Activated CD8-positive, alpha-beta T cell treated with anti-CD3 and anti-CD28 coated beads for 36 hours (primary cell): ENCODE results near the gene COBLL1. TPM values are rescaled to one million over a fixed set of nuclear protein-coding genes. Genes with fewer than 3 reads are reported as not detected.

Experiments
- ATAC-seq: fragments of 200-7000 bp; cut with Tn5 transposase; one replicate; pipeline ENCODE4 v1.10.0; 2021; ENCODE audit warnings: mild to moderate bottlenecking, moderate library complexity
- CTCF ChIA-PET: fragments of 350-600 bp; sonication (Branson Sonifier 250); formaldehyde crosslinking; loops from one replicate; lab custom pipeline; 2021; ENCODE audit warnings: antibody characterized with exemption; lab: Charles Lee
- POLR2A ChIA-PET: fragments of 350-600 bp; sonication (Branson Sonifier 250); formaldehyde crosslinking; loops from one replicate; lab custom pipeline; 2021; ENCODE audit warnings: antibody characterized with exemption; lab: Charles Lee
- DNase-seq: peaks from one replicate; pipeline ENCODE4 v3.0.0-alpha.2; 2020
- H3K27ac Mint-ChIP-seq: one replicate; pipeline ENCODE4 v1.8.0; 2021; ENCODE audit warnings: mild to moderate bottlenecking, mixed read lengths
- H3K27me3 Mint-ChIP-seq: one replicate; pipeline ENCODE4 v1.8.0; 2021; ENCODE audit warnings: mixed read lengths
- H3K36me3 Mint-ChIP-seq: one replicate; pipeline ENCODE4 v1.8.0; 2021; ENCODE audit warnings: low read depth, mixed read lengths
- H3K4me1 Mint-ChIP-seq: one replicate; pipeline ENCODE4 v1.8.0; 2021; ENCODE audit warnings: low read depth, mixed read lengths
- H3K4me3 Mint-ChIP-seq: one replicate; pipeline ENCODE4 v1.8.0; 2021; ENCODE audit warnings: mild to moderate bottlenecking, moderate library complexity, mixed read lengths
- H3K9me3 Mint-ChIP-seq: one replicate; pipeline ENCODE4 v1.8.0; 2021; ENCODE audit warnings: mixed read lengths
- intact Hi-C: fragments of 100-400 bp; cut with micrococcal nuclease; formaldehyde crosslinking; loops from one replicate; pipeline ENCODE4 v1.10.0; 2022
- total RNA-seq, 2 experiments: library from RNA; stranded (reverse); gene quantifications; one replicate each; pipeline ENCODE4 v1.2.3, GENCODE V29; 2021
- TF ChIP-seq, protein P1 (sequence below): fragments of 200-600 bp; IDR thresholded peaks from one replicate; pipeline ENCODE4 v1.8.0; 2022; ENCODE audit warnings: antibody characterized with exemption, mild to moderate bottlenecking

The COBLL1 gene
- total RNA-seq, 2 experiments from 2014 or later: 0.36 to 0.68 TPM

DNA sequence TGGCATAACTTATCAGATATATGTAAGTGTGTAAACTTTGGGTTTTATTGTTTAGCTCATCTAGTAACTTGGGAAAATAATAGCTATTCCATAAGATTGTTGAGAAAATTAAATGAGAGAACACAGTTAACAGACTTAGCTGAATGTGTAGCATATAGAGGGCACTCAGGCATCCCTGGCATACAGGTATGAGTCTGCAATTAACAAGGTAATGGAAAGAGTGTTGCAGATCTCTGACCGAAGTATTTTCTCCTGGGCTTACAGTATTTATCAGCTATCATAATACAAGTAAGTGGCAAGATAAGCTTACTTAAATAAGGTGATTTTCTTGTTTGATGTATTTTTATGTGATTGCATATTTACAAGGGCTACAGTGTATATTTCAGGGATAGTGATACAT is 7.9 kb upstream of the COBLL1 start:
- ATAC-seq (no peak), DNase-seq (no peak)
- ChIA-PET CTCF (interaction anchor here (1.8 kb wide), 1 partner anchor 8 kb away, joined by 6 read pairs; the partner anchor contains the start of gene COBLL1), POLR2A (no interaction called here)
- Mint-ChIP-seq H3K4me3 (no peak overlapping the region), H3K9me3 (no peaks in the 10 kb centered on the region), H3K27me3 (peaks cover 7% of the 10 kb centered on the region), H3K27ac (no peak overlapping the region), H3K4me1 (no peaks in the 10 kb centered on the region), H3K36me3 (no peaks in the 10 kb centered on the region)
- TF ChIP-seq, protein P1, sequence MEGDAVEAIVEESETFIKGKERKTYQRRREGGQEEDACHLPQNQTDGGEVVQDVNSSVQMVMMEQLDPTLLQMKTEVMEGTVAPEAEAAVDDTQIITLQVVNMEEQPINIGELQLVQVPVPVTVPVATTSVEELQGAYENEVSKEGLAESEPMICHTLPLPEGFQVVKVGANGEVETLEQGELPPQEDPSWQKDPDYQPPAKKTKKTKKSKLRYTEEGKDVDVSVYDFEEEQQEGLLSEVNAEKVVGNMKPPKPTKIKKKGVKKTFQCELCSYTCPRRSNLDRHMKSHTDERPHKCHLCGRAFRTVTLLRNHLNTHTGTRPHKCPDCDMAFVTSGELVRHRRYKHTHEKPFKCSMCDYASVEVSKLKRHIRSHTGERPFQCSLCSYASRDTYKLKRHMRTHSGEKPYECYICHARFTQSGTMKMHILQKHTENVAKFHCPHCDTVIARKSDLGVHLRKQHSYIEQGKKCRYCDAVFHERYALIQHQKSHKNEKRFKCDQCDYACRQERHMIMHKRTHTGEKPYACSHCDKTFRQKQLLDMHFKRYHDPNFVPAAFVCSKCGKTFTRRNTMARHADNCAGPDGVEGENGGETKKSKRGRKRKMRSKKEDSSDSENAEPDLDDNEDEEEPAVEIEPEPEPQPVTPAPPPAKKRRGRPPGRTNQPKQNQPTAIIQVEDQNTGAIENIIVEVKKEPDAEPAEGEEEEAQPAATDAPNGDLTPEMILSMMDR: no peak
- intact Hi-C loops: no loop called here

DNA sequence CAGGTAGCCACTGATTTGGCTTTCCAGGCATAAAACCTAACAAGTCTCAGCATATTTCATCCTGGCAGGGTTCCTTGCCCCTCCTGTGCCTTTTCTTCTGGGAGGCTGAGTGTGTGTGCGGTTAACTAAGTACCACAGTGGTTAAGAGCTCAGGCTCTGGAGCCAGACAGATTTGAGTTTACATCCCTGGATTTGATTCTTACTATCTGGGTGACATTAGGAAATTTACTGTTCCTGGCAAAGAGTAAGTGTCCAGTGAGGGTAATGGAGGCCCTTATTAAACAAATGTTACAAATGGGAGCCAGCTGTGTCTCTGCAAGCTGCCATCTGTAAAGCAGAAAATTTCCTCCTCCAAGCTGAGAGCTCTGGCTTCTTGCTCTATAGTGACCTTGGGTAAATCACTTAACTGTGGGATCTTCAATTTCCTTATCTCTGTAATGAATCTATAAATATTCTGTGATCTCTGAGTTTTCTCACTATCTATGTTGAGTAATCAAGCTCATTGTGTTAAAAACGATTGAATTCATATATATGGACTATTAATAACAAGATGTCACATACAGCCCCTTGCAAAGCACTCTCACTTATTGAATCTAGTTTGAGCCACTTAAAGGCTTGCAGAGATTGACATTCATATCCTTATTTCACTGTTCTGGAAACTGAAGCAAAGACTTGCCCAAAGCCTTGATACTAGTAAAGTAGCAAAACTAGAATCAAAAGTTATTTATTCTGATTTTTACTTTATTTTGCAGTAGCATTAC is 6.5 kb upstream of the COBLL1 start:
- no peaks in the 10 kb centered on the region for H3K4me1 Mint-ChIP-seq

DNA sequence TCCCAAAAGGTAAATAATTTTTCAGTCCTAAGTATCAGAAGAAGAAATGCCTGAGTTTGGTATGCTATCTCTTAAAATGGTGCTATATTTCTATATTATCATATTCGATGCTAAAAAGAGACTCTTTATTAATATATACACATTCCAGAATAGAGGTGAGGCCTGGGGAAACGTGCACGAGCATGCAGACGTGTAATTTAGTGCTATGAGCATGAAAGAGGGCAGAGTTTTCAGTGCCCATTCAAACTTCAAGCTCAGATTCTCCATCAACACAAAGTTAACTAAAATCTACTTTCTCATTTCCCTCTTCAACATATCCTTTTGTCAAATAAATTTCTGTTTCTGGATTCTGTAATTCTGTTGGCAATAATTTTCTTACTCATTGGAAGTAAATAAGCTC is 5.7 kb upstream of the COBLL1 start:
- no peak for DNase-seq
- Mint-ChIP-seq H3K36me3 (no peaks in the 10 kb centered on the region), H3K4me3 (no peak overlapping the region), H3K9me3 (no peaks in the 10 kb centered on the region), H3K27ac (no peak overlapping the region), H3K4me1 (no peaks in the 10 kb centered on the region), H3K27me3 (peaks cover 15% of the 10 kb centered on the region)
- POLR2A ChIA-PET: no interaction called here
- no peak for ATAC-seq
- TF ChIP-seq, protein P1: no peak
- CTCF ChIA-PET: interaction anchor here (1.5 kb wide), 1 partner anchor 14 kb away, joined by 3 read pairs; no protein-coding TSS in a partner anchor
- intact Hi-C loops: no loop called here

More for the DNA sequence above, 6.5 kb upstream of the COBLL1 start:
- Mint-ChIP-seq H3K4me3 (no peak overlapping the region), H3K36me3 (no peaks in the 10 kb centered on the region), H3K9me3 (no peaks in the 10 kb centered on the region), H3K27me3 (peaks cover 12% of the 10 kb centered on the region), H3K27ac (no peak overlapping the region)
- ATAC-seq (no peak), DNase-seq (no peak)
- TF ChIP-seq, protein P1: no peak
- ChIA-PET CTCF (interaction anchor here (1.5 kb wide), 1 partner anchor 14 kb away, joined by 3 read pairs; no protein-coding TSS in a partner anchor), POLR2A (no interaction called here)
- intact Hi-C loops: no loop called here

DNA sequence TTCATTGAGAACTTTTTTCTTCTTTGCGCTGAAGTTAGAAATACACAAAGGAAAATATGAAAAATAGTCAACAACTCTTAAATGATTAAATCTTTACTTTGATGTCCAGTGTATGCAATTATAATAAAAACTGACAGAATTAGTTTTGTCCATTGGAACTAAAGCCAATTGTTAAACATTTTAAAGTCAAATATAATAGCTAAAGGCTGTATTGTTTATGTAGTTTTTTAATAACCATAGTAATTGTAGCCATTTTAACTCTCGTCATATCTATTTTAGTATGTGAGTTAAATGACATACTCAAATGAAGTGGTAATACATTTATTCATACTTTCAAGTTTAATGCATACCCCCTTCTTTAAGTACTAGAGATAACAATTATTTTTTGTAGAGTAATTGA is 4.7 kb upstream of the COBLL1 start:
- intact Hi-C loops: no loop called here
- Mint-ChIP-seq H3K36me3 (no peaks in the 10 kb centered on the region), H3K4me3 (no peak overlapping the region), H3K4me1 (no peaks in the 10 kb centered on the region), H3K27ac (no peak overlapping the region), H3K9me3 (no peaks in the 10 kb centered on the region), H3K27me3 (peaks cover 18% of the 10 kb centered on the region)
- TF ChIP-seq, protein P1: no peak
- ChIA-PET POLR2A (no interaction called here), CTCF (no interaction called here)
- no peak for ATAC-seq
- no peak for DNase-seq

DNA sequence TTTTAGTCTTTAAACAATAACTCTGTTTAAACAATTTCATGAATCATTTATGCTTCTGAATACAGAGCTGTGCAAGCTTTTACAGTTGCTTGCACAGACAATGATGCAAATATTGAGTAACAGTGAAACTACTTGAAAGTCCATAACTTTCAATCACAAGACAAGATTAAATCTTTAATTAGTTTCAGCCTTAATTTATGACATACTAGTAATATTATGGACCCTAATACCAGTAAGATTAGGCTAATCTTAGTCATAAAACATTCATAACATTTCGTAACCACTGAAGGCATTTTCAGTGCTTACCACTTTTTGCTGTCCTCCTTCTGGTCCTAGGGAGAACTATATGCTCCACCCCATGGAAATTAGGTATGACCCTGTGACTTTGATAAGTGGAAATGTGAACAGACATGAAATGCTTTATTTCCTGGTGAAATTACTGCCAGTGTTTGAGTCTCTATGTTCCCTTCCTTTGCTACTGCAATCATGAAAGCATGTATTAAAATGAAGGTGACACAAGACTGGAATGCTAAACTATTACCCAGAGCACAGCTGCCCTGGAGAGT is 1.8 kb upstream of the COBLL1 start:
- DNase-seq (no peak), ATAC-seq (no peak)
- Mint-ChIP-seq H3K36me3 (no peaks in the 10 kb centered on the region), H3K4me3 (no peak overlapping the region), H3K9me3 (no peaks in the 10 kb centered on the region), H3K27ac (no peak overlapping the region), H3K4me1 (peaks cover 7% of the 10 kb centered on the region), H3K27me3 (peaks cover 31% of the 10 kb centered on the region)
- intact Hi-C loops: no loop called here
- ChIA-PET CTCF (interaction anchor here (0.9 kb wide), 1 partner anchor 11 kb away, joined by 3 read pairs; no protein-coding TSS in a partner anchor), POLR2A (no interaction called here)
- TF ChIP-seq, protein P1: no peak
